ENCODE measurements around the gene CRISPLD2. TPM values are rescaled to one million over a fixed set of nuclear protein-coding genes. Genes with fewer than 3 reads are reported as not detected.

CRISPLD2 gene
- total and polyA plus RNA-seq, 2 donors from 2014 or later = 4.8 to 108 TPM

- FAIRE-seq = no peak
- H3K4me1 ChIP-seq (ENCODE audit: control insufficient read depth in 2 of 3, insufficient read depth in 2 of 3, low read depth in 1 of 3, low read length in 3 of 3) = peaks cover 0 to 4% (median 0%) of the 10 kb centered on the region in 3 donors
- intact Hi-C loops (cut with DNase I) = no loop called here
- H3K27ac ChIP-seq (ENCODE audit: low read depth in 2 of 2, low read length in 2 of 2) = no peak overlapping the region
- H3K4me3 ChIP-seq (ENCODE audit: low read length in 3 of 3) = no peak overlapping the region
- H3K27me3 ChIP-seq (ENCODE audit: control insufficient read depth, insufficient read depth, low read length) = no peaks in the 10 kb centered on the region
- TF ChIP-seq CTCF (IDR thresholded peaks at IDR 0.05; ENCODE audit: borderline replicate concordance, extremely low read depth, insufficient read depth) = no peak
- H3K36me3 ChIP-seq (ENCODE audit: control insufficient read depth in 2 of 3, insufficient read depth in 3 of 3, low read length in 3 of 3) = no peaks in the 10 kb centered on the region
- DNase-seq = peak in 1 of 5 donors; percentile 49
- no peaks in the 10 kb centered on the region for H3K9me3 ChIP-seq (ENCODE audit: control insufficient read depth in 2 of 3, insufficient read depth in 1 of 3, low read length in 3 of 3)
- H3K9ac ChIP-seq (ENCODE audit: low read length in 3 of 3) = no peak overlapping the region
Observed at GRCh38 chr16:84930298-84931106, 110.7 kb downstream of the CRISPLD2 start.

- no peak overlapping the region for H3K27ac ChIP-seq (ENCODE audit: low read depth in 2 of 2, low read length in 2 of 2)
- FAIRE-seq (no peak), DNase-seq (no peak)
- no peak overlapping the region for H3K4me3 ChIP-seq (ENCODE audit: low read length in 3 of 3)
- TF ChIP-seq CTCF (IDR thresholded peaks at IDR 0.05; ENCODE audit: borderline replicate concordance, extremely low read depth, insufficient read depth) = no peak
- no peaks in the 10 kb centered on the region for H3K9me3 ChIP-seq (ENCODE audit: control insufficient read depth in 2 of 3, insufficient read depth in 1 of 3, low read length in 3 of 3)
- H3K27me3 ChIP-seq (ENCODE audit: control insufficient read depth, insufficient read depth, low read length) = no peaks in the 10 kb centered on the region
- H3K4me1 ChIP-seq (ENCODE audit: control insufficient read depth in 2 of 3, insufficient read depth in 2 of 3, low read depth in 1 of 3, low read length in 3 of 3) = peaks cover 0 to 4% (median 0%) of the 10 kb centered on the region in 3 donors
- no peaks in the 10 kb centered on the region for H3K36me3 ChIP-seq (ENCODE audit: control insufficient read depth in 2 of 3, insufficient read depth in 3 of 3, low read length in 3 of 3)
- H3K9ac ChIP-seq (ENCODE audit: low read length in 3 of 3) = no peak overlapping the region
- intact Hi-C loops (cut with DNase I) = no loop called here
Observed at GRCh38 chr16:84931107-84931494, 111.3 kb downstream of the CRISPLD2 start.

- Histone ChIP-seq H3K9ac (ENCODE audit: low read length in 3 of 3) (no peak overlapping the region), H3K4me3 (ENCODE audit: low read length in 3 of 3) (no peak overlapping the region), H3K9me3 (ENCODE audit: control insufficient read depth in 2 of 3, insufficient read depth in 1 of 3, low read length in 3 of 3) (no peaks in the 10 kb centered on the region), H3K36me3 (ENCODE audit: control insufficient read depth in 2 of 3, insufficient read depth in 3 of 3, low read length in 3 of 3) (no peaks in the 10 kb centered on the region), H3K27ac (ENCODE audit: low read depth in 2 of 2, low read length in 2 of 2) (no peak overlapping the region), H3K27me3 (ENCODE audit: control insufficient read depth, insufficient read depth, low read length) (no peaks in the 10 kb centered on the region), H3K4me1 (ENCODE audit: control insufficient read depth in 2 of 3, insufficient read depth in 2 of 3, low read depth in 1 of 3, low read length in 3 of 3) (peaks cover 0 to 4% (median 0%) of the 10 kb centered on the region in 3 donors)
- FAIRE-seq (no peak), DNase-seq (no peak)
- intact Hi-C loops (cut with DNase I) = no loop called here
- TF ChIP-seq CTCF (IDR thresholded peaks at IDR 0.05; ENCODE audit: borderline replicate concordance, extremely low read depth, insufficient read depth) = no peak
Observed at GRCh38 chr16:84931506-84931905, 111.7 kb downstream of the CRISPLD2 start.

Measured in kidney (tissue), 14 donors.